GM18511 (cell line): Measurements from ENCODE around the gene RXRA.

Experiments used
- ATAC-seq: cut with Tn5 transposase; IDR thresholded peaks from one replicate; pipeline ENCODE4 v1.9.1; 2021; ENCODE audit warnings: mild to moderate bottlenecking, moderate library complexity; ENCODE audit not compliant: unreplicated experiment

RXRA gene

DNA sequence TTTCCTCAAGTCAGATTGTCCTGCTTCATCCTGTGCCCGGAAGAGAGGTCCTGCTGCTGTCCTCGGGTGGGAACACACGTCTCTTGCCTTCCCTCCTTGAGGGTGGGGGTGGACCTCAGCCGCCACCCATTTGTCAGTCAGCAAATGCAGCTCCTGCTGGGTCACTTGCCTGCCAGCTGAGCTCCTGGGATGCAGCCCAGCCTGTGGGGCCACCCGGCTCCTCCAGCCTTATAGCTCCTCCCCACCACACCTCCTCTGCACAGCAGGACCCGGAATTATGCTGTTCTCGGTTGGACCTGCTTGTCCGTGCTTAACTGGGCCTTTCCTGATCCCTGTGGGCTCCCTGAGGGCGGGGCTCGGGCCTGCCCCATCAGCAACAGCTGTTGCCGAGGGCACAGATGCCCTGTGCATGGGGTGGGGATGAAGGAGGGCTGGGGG is 52.7 kb downstream of the RXRA start:
- ATAC-seq: no peak

DNA sequence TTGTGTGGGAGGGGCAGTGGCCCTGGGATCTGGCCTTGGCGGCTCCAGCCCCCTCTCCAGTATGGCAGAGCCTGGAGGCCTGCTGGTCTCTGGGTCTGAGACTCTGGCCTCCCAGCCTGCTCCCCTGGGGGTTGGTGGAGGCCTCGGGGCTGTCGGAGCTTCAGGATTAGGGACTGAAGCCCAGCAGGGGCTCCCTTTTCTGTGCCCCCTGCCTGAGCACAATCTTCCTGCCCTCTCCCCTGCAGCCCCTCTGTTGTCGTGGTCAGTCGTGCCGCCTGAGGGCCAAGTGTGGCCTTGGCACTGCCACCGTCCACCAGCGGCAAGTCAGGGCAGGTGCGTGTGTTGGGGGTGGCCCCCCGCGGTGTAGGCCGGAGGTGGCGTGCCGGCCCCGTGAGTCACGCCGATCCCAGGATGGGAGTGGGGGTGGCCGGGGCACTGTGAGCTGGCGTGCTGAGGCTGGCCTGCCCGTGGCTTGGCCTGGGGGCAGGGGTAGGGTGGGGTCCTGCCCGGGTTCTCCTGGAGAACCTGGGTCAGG is 53.6 kb downstream of the RXRA start:
- no peak for ATAC-seq

DNA sequence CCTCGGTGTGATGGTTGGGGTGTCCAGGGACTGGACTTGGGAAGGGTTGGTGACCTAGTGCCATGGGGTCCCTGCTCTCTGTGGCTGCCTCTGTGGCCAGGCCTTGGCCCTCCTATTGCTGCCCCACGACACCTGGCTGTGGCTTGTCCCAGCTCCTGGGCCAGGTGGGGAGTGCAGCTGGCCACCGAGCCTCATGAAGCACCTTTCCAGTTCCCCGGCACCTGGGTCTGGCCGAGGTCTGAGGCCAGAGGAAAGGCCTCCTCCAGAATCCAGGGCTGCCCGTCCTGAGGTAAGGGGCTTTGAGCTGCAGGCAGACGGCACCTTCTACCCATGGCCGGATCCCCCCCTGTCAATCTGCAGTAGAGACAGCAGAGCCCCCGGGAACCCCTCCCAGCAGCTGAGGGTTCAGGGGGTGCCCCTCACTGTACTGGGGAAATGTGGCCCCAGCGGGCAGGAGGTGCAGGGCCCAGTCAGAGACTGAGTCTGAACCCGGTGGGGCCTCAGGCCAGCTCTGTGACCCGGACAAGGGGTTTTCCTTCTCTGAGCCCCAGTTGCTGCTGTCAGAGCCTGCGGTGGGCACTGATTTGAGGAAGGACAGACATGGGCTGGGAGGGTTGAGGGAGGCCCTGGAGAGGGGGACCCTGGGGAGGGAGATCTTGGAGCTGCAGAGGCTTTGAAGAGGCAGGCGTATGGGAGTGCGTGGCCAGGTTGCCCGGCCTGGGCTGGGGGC is 54.5 kb downstream of the RXRA start:
- no peak for ATAC-seq

DNA sequence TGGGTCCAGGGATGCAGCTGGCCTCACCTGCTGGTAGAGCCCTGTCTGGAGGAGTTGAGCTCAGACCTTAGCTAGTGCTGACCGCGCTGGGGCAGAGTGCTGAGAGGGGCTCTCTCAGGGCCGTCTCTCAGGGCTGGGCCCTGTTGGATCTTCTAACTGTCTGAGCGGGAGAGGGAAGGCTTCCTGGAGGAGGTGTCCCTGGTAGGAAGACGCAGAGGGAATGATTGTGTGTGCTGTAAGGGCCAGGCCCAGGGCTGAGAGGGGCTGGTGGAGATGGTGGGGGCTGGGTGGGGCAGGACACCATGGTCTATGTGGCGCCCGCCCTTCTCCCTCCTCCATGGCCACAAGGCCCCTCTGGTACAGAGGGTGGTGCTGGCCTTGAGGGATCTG is 55.0 kb downstream of the RXRA start:
- ATAC-seq: no peak

DNA sequence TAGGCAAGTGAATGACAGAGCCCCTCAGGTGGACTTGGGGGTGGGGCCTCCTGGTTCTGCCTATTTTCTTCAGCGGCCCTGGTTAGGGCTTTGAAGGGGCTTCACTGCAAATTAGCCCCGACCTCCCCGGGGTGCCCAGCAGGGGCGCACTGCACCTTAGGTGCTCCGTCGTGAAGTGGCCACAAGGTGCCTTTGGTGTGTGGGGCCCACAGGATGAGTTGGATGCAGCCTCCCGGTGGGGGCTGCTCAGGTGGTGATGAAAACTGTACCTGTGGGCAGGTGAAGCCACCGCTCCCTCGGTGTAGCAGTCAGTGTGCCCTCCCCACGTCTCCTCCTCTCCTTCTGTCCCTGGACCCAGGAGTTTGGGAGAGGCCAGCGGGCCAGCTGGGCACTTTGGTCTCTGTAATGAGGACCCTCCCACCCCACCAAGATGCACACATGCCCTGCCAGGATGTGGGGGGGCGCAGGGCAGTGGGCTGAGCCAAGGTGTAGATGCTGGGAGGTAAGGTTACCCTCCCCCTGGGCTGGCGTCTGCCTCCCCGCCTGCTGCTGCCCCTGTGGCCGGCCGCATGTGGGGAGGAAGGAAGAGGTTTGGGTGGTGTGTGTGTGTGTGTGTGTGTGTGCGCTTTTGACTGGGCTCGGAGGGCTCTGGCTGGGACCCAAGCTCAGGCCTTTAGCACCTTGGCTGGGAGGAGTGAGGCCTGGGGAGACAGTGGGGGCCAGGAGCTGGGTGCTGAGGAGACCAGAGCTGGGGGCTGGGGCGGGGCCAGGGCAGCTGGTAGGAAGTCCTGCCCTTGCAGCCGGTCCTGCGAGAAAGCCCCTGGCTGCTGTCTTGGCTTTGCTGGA is 55.6 kb downstream of the RXRA start:
- no peak for ATAC-seq

DNA sequence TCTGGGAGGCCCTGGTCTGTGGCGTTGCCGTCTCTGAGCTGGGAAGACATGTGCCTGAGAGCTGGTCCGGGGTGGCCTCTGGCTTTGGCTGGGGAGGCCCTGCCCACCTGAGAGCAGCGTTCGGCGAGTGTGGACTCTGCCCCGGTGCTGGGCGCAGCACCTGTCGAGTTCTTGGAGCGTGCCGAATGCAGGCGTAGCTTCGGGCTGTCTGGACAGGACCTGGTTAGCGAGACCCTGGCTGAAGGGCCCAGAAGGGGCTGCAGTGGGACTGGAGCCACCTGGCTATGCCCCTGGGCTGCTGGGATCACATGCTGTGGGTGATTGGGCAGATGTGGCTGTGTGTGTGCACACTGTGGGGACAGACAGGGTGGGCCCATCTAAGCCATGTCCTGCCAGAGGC is 56.5 kb downstream of the RXRA start:
- ATAC-seq: no peak

DNA sequence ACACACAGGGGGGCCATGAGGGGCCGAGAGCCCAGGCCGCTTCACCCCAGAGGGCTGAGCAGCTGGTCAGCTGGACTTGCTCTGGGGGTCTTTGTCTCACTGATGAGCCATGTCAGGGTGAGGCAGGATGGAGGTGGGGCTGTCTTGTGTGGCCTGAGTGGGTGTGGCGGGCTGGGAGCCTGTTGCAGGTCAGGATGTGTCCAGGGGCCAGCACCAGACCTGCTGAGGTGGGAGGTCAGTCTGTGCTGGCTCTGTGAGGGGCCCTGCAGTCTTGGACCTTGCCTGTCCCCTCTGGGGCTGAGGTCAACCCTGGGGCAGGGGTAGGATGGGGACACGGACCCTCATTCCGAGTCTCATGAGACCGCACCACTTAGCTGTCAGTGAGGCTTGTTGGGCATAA is 56.9 kb downstream of the RXRA start:
- no peak for ATAC-seq

DNA sequence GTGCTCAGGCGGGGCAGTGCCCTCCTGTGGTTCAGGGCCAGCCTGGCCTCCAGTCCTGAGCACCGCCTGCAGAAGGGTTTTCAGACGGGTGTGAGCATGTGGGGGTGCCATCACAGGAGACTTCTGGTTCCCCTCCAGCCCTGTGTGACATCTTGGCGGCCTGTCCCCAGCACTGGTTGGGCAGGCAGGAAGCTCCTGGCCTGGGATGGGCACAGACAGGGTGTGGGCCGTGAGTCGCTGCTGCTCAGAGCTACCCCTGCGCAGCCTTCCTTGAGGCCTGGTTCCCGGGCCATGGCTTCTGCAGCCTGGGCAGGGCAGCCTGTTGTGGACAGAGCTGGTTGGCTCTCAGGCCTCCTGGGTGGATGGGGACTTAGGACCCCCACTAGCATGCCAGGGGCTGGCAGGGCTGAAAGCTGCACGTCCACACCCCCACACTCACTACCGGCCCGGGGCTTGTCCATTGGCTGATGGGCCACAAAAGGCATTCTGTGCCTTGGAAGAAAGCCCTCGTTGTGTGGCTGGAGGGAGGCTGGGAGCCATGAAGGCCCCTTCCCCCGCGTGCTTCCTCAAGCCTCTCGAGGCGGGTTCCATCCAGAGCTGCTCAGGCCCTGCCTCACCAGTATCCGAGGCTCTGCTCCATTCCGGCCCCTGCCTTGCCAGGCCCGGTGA is 58.7 kb downstream of the RXRA start:
- ATAC-seq: no peak

DNA sequence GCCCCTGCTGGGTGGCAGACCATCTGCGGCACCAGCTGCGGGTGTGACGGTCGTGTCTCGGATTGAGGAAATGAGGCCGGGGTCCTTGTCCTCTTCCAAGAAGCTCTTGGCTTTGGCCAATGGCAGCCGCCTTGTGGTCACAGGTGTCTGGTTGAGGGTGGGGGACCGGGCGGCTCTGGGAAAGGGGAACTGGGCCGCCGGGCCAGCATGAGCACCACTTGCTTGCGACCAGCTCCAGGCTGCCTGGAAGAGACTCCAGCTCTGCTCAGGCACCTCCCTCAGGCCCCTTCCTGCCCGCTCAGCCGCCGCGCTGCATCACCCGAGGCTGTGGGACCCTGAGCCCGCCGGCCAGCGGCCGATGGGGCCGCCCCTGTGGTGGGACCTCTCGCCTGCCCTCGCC is 59.7 kb downstream of the RXRA start:
- ATAC-seq: no peak

DNA sequence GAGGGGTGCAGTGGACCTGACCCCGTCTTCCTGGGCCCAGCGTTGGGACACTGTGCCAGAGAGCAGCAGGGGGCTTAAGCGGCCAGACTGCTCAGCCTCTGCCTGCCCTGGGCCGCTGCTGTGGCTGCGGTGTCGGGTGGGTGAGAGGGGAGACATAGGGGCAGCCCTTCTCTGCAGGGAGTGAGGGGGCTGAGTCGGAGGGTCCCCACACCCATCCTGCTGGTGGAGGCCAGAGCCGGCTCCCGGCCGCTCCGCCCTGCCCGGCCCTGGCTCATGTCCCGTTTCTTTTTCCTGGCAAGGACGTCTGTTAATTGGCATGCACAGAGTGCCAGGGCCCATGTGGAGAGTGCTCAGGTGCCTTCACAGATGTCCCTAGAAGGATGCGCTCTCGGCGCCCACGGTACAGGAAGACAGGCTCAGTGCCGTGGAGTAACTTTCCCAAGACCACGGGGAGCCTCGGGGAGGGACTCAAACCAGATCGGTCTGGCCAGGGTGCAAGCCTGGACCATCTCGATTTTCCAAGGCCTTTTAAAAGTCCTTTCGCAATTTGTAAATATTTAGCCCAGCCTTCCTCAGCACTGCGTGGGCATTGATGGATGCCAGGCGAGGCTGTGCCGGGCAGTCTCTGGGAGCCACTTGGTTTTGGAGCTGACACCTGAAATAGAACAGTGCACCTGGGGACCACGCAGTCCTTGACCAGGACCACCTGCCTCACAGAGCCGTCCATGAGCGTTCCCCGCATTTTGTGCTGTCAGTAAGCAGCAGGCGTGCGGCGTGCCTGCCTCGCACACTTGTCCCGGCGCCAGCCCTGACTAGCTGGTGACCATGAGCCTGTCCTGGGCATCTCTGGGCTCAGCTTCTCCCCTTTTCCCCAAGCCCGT is 60.9 kb downstream of the RXRA start:
- ATAC-seq: no peak

DNA sequence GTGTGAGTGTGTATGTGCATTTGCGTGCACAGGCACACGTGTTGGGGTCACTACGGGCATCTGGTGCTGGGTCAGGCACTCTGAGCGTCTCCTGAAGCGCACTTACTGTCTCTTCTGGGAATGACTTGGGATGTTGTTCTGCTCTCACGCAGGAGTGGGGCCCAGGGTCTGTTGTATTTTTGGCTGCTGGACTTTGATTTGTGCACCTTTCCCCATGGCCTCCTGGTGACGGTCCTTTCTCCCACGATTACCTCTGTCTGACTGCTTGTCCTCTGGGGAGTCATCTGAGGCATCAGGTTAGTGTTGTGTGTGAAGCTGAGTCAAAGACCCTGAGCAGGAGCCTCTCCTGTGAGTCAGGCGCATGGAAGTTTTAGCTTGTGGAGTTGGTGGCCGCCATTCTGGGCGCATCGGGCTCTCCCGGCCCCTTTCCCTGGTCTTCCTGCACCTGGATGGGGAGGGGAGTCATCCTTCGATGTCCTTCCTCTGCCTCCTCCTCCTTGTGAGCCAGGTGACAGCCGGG is 62.1 kb downstream of the RXRA start:
- ATAC-seq: no peak

DNA sequence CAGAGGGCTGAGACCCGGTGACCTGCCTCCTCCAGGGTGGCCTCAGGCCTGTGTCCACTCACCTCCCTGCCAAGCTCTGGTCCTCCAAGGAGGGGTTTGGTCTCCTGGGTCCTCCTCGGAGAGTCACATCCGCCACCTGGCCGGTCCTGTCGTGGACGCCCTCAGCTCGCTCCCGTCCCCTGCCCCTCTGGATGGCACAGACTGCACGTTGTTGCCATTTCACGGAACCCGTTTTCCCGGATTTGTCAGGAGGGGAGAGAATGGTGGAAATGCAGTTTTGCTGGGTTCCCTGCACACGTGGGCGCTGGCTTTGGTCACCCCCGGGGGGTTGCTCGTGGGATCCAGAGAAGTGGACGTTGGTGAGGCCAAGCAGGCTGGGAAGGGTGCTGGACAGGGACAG is 62.7 kb downstream of the RXRA start:
- no peak for ATAC-seq

DNA sequence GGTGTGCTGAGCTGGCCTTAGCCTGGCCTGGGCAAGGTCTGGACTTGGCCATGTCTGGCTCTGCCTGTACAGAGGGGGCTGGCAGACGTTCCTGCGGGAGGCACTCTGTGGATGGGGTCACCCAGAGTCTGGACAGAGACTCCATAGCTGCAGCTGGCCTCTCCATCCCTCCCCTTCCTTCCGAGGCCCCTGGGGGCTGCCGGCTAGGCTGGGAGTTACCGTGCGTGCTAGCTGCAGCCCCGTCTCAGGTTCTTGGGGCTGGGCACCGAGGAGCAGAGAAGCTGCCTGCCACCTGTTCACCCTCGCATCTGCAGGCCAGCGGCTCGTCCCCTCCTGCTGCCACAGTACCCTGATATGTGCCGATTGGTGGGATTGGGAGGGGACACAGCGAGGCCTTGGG is 63.4 kb downstream of the RXRA start:
- ATAC-seq: no peak

DNA sequence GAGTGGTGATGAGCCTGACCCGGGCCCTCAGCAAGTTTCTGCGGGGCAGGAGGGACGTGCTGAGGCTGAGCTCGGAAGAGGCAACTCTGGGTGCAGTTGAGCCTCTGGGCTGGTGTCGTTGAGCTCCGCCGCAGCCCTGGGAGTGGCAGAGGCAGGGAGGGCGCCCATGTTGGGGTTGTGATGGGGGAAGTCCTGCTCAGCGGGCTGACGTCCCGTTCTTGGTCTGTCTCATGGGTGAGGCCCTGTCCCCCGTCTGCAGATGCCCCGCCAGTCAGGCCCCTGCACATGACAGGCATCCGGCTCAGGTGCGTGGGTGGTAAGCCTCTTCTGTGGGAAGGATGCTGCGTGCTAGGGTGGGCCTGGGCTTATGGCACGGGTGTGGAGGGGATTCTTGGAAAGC is 64.3 kb downstream of the RXRA start:
- peak; percentile 43 for ATAC-seq

DNA sequence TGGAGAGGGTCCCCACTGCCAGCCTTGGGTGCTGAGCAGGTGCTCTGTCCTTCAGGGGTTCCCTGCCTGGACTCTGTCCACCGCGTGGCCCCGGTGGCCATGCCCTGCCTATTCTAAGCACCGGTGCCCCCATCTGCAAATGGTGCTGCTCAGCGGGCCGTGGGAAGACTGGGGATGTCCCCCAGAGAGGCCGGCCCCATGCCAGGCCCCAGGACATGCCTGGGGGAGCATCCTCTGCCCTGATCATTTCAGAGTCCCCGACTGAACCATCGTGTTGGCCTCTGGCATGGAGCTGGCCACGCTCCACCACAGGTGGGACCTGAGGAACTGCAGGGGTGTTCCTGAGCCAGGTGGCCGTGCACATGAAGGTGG is 64.7 kb downstream of the RXRA start:
- ATAC-seq: peak; percentile 41

DNA sequence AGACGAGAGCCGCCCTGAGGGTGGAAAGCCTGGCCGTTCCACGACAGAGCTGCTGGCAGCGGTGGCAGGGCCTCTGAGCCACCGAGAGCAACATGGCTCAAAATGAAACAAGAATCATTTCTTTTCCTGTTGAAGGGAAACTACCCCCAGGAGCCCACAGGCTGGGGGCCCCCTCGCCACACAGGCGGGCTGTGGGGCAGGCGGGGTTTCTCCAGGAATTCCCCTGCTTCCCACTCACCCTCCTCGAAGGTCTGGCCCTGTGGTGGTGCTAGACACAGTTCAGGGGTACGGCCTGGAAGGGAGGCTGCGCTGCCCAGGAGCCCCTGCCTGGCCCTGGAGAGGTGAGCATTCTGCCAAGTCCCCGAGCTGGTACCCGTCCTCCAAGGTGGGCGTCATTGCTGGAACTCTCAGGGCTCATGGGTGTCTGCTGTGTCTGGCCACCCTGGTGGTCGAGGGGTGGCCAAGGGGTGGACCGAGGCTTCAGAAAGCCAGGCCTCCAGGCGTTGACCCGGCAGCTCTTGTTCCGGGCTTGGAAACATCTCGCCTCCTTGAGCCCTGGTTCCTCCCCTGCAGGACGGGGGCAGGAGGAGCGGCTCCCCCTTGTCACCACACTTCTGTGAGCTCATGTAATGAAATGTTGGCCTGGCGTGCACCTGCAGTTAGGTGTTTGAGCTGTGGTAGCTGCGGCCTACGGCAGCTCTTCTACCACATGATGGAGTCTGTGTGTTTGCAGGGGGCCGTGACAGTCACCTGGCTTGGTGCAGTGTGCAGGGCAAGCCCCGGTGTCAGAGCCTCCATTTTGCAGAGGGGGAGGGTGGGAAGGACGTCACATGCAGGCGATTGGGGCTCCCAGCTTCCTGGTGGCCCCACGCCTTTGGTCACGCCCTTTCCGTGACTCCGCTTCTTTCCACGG is 65.3 kb downstream of the RXRA start:
- peak; percentile 55 for ATAC-seq

DNA sequence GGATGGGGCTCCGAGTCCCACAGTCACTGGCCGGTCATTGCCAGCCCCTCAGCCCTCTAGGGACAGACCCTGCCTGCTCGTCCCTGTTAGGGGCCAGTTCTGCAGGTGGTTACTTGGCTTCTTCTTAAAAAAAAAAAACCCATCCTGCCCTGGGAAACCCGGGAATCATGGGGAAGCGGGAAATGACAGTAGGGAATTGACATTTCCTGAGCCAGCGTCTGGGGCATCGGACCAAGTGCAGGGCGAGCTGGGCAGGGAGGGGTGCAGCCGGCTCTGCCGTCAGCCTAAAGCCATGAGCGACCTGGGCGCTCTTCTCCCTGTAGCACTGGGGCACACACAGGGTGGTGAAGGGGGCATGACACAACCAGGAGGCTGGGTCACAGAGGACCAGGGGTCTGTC is 66.6 kb downstream of the RXRA start:
- no peak for ATAC-seq

DNA sequence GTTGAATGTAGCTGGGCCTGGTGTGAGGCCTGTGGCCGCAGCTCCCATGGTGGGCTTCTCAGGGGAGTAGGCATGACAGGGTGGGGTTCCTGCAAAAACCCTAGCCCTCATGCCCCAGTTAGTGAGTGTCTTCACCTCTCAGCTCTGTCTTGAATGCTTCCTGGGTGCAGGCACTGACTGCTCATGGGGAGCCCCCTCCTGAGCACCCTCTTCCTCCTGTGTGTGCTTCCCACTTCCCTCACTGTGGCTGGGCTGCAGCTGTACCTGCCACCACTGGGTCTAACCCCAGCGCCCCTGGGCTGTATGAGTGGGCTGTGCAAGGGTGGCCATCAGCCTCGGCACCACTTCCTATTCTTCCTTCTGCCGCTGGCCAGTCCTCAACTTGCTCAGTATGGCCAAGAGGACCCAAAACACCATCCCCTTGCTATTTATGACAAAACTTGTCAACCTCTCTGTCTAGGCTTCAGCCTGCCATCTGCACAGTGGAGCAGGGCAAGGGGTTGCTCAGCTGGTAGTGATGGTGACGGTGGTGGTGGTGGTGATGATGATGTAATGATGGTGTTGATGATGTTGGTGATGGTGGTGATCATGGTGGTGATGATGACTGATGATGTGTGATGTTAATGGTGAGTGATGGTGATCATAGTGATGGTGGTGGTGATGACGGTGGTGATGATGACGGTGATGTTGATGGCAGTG is 67.5 kb downstream of the RXRA start:
- no peak for ATAC-seq

DNA sequence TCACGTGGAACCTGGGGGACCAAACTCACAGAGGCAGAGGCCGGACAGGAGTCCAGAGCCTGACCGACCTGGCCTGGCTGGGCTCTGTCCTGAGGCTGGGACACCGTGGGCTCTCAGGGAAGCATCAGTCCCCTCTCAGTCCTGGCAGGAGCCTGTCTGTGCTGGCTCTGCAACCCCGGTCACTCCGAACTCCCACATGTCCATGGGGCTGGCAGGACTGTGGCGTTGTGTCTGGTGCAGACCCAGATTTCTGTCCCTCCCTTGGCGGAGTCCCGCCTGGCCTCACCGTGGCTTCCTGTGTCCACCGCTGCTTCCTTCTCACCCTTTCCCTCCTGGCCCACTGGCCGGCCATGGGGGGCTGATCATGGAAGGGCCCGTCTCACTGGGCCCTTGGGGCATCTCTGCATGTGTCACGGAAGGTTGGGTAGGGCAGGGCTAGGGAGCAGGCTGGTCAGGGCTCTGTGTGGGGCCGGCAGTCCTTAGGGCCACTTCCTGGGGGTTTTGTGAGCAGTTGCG is 68.8 kb downstream of the RXRA start:
- ATAC-seq: no peak
